Neural progenitor cell (in vitro differentiated cells): ENCODE measurements around the gene MAPRE3.

ENCODE experiments used
- CTCF ChIP-seq: fragments of 200-600 bp; sonication (generic); IDR thresholded peaks from 2 replicates; pipeline ENCODE4 v1.5.1; 2017; ENCODE audit warnings: antibody characterized with exemption, mild to moderate bottlenecking
- EZH2 ChIP-seq: fragments of 200-600 bp; sonication (generic); IDR thresholded peaks from 2 replicates; pipeline ENCODE4 v1.6.1; 2017; ENCODE audit warnings: antibody characterized with exemption, mild to moderate bottlenecking, moderate library complexity
- EZH2phosphoT487 ChIP-seq: fragments of 200-600 bp; sonication (generic); IDR thresholded peaks from 2 replicates; pipeline ENCODE4 v1.6.1; 2017; ENCODE audit warnings: antibody characterized with exemption

GRCh38 chr2:27054721-27055120, 84.3 kb downstream of the MAPRE3 start:
- TF ChIP-seq CTCF = no peak
- TF ChIP-seq EZH2 = no peak
- no peak for TF ChIP-seq EZH2phosphoT487
